RWPE2 (cell line): Measurements from ENCODE around the gene ADAMTSL2.

Source experiments
- ATAC-seq: fragments of 200-7000 bp; cut with Tn5 transposase; 3 replicates; pipeline ENCODE4 v1.9.1; 2021; ENCODE audit warnings: low read depth
- DNase-seq: peaks from one replicate; pipeline ENCODE4 v3.0.0-alpha.2; 2020; ENCODE audit warnings: low spot score
- H3K27ac ChIP-seq: fragments of 450-650 bp; 2 replicates; pipeline ENCODE4 v1.5.1; 2017; ENCODE audit warnings: mild to moderate bottlenecking; ENCODE audit not compliant: poor library complexity, severe bottlenecking
- H3K27me3 ChIP-seq: fragments of 250-450 bp; sonication (Bioruptor Pico); 2 replicates; pipeline ENCODE4 v1.5.1; 2021; ENCODE audit warnings: mild to moderate bottlenecking, moderate library complexity; ENCODE audit not compliant: insufficient read depth, poor library complexity, severe bottlenecking
- H3K36me3 ChIP-seq: fragments of 250-450 bp; sonication (Bioruptor Pico); 2 replicates; pipeline ENCODE4 v1.5.1; 2020; ENCODE audit warnings: low read depth, mild to moderate bottlenecking, moderate library complexity
- H3K4me1 ChIP-seq: fragments of 250-450 bp; sonication (Bioruptor Pico); 2 replicates; pipeline ENCODE4 v1.5.1; 2021; ENCODE audit warnings: mild to moderate bottlenecking, moderate library complexity; ENCODE audit not compliant: insufficient read depth, poor library complexity, severe bottlenecking
- H3K4me3 ChIP-seq: fragments of 250-450 bp; sonication (Bioruptor Pico); 2 replicates; pipeline ENCODE4 v1.5.1; 2021; ENCODE audit warnings: mild to moderate bottlenecking, moderate library complexity; ENCODE audit not compliant: severe bottlenecking
- H3K9me3 ChIP-seq: fragments of 250-450 bp; sonication (Bioruptor Pico); 2 replicates; pipeline ENCODE4 v1.5.1; 2021; ENCODE audit warnings: mild to moderate bottlenecking, moderate library complexity; ENCODE audit not compliant: severe bottlenecking
- TF ChIP-seq, protein P1 (sequence below): fragments of 450-650 bp; IDR thresholded peaks from one replicate; pipeline ENCODE4 v1.5.1; 2017; ENCODE audit warnings: mild to moderate bottlenecking, moderate library complexity; ENCODE audit not compliant: poor library complexity, severe bottlenecking

The ADAMTSL2 gene

DNA sequence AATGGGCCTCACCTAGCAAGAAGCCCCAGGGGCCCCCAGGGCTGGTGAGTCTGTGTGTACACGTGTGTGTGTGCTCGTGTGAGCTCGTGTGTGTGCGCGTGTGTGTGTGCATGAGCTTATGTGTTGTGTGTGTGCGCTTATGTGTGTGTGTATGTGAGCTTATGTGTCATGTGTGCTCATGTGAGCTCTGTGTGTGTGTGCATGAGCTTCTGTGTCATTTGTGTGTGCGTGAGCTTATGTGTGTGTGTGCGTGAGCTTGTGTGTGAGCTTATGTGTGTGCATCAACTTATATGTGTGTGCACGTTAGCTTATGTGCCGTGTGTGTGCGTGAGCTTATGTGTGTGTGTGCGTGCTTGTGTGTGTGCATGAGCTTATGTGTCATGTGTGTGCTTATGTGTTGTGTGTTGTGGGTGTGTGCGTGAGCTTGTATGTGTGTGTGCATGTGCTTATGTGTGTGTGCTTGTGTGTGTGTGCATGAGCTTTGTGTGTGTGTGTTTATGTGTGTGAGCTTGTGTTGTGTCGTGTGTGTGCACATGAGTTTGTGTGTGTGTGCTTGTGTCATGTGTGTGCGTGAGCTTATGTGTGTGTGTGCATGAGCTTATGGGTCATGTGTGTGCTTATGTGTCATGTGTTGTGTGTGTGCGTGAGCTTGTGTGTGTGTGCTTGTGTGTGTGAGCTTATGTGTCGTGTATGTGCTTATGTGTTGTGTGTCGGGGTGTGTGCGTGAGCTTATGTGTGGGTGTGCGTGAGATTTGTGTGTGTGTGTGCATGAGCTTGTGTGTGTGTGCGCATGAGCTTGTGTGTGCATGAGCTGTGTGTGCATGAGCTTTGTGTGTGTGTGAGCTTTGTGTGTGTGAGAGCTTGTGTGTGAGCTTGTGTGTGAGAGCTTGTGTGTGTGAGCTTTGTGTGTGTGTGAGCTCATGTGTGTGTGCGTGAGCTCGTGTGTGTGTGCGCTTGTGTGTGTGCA lies 38.9 kb upstream of the ADAMTSL2 start:
- Histone ChIP-seq H3K4me1 (no peaks in the 10 kb centered on the region), H3K36me3 (no peaks in the 10 kb centered on the region), H3K27ac (no peak overlapping the region), H3K9me3 (no peaks in the 10 kb centered on the region), H3K4me3 (no peak overlapping the region), H3K27me3 (no peaks in the 10 kb centered on the region)
- DNase-seq (no peak), ATAC-seq (no peak)
- TF ChIP-seq, protein P1, sequence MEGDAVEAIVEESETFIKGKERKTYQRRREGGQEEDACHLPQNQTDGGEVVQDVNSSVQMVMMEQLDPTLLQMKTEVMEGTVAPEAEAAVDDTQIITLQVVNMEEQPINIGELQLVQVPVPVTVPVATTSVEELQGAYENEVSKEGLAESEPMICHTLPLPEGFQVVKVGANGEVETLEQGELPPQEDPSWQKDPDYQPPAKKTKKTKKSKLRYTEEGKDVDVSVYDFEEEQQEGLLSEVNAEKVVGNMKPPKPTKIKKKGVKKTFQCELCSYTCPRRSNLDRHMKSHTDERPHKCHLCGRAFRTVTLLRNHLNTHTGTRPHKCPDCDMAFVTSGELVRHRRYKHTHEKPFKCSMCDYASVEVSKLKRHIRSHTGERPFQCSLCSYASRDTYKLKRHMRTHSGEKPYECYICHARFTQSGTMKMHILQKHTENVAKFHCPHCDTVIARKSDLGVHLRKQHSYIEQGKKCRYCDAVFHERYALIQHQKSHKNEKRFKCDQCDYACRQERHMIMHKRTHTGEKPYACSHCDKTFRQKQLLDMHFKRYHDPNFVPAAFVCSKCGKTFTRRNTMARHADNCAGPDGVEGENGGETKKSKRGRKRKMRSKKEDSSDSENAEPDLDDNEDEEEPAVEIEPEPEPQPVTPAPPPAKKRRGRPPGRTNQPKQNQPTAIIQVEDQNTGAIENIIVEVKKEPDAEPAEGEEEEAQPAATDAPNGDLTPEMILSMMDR = no peak

- no peak overlapping the region for H3K27ac ChIP-seq
- H3K4me1 ChIP-seq = no peaks in the 10 kb centered on the region
- no peaks in the 10 kb centered on the region for H3K36me3 ChIP-seq
- H3K4me3 ChIP-seq = no peak overlapping the region
- DNase-seq (no peak), ATAC-seq (no peak)
- no peaks in the 10 kb centered on the region for H3K27me3 ChIP-seq
- TF ChIP-seq, protein P1 = no peak
- peaks cover 4% of the 10 kb centered on the region for H3K9me3 ChIP-seq
Measured at GRCh38 chr9:133496861-133497842, 37.4 kb upstream of the ADAMTSL2 start.

GRCh38 chr9:133499132-133499891 lies 35.2 kb upstream of the ADAMTSL2 start:
- Histone ChIP-seq H3K4me1 (no peaks in the 10 kb centered on the region), H3K36me3 (no peaks in the 10 kb centered on the region), H3K9me3 (peaks cover 8% of the 10 kb centered on the region), H3K4me3 (no peak overlapping the region), H3K27me3 (no peaks in the 10 kb centered on the region), H3K27ac (no peak overlapping the region)
- ATAC-seq (no peak), DNase-seq (no peak)
- TF ChIP-seq, protein P1 = no peak

DNA sequence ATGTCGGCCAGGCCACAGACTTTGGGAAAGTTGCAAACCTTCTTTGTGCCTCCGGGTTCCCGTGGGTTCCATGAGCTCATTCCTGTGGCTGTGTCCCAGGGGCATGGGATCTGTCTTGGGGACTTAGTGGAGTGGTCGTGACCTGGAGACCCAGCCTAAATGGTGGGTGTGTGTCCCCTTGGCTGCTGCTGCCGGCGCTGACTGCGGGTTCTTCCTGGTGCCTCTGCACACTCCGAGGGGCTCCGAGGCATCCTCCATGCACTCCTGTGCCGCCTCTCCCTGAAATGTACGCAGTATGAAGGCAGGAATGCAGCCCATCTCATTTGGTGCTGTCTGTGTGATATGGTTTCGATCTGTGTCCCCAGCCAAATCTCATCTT lies 34.6 kb upstream of the ADAMTSL2 start:
- no peaks in the 10 kb centered on the region for H3K36me3 ChIP-seq
- no peak overlapping the region for H3K4me3 ChIP-seq
- TF ChIP-seq, protein P1 = no peak
- ATAC-seq = no peak
- no peaks in the 10 kb centered on the region for H3K4me1 ChIP-seq
- H3K27me3 ChIP-seq = no peaks in the 10 kb centered on the region
- H3K9me3 ChIP-seq = peaks cover 8% of the 10 kb centered on the region
- no peak for DNase-seq
- no peak overlapping the region for H3K27ac ChIP-seq
